HepG2 (cell line): ENCODE measurements around the gene SMYD1. TPM values are rescaled to one million over a fixed set of nuclear protein-coding genes. Genes with fewer than 3 reads are reported as not detected.

Source experiments
- DMTF1 ChIP-seq: sonication (generic); formaldehyde crosslinking; IDR thresholded peaks from 2 replicates; pipeline ENCODE4 v1.4.0; 2020; ENCODE audit warnings: mild to moderate bottlenecking, missing genetic modification reagents
- EED ChIP-seq: sonication (generic); formaldehyde crosslinking; IDR thresholded peaks from 2 replicates; pipeline ENCODE4 v1.5.0; 2020; ENCODE audit warnings: mild to moderate bottlenecking, missing genetic modification reagents
- ELF1 ChIP-seq: sonication (generic); formaldehyde crosslinking; IDR thresholded peaks from 2 replicates; pipeline ENCODE4 v1.4.0; 2020; ENCODE audit warnings: missing genetic modification reagents
- FOXJ3 ChIP-seq: sonication (generic); formaldehyde crosslinking; IDR thresholded peaks from 2 replicates; pipeline ENCODE4 v1.4.0; 2020; ENCODE audit warnings: missing genetic modification reagents, mild to moderate bottlenecking, borderline replicate concordance
- HNF4A ChIP-seq: sonication (generic); formaldehyde crosslinking; IDR thresholded peaks from 2 replicates; pipeline ENCODE4 v1.4.0; 2020; ENCODE audit warnings: missing genetic modification reagents
- JUNB ChIP-seq: sonication (generic); formaldehyde crosslinking; IDR thresholded peaks from 2 replicates; pipeline ENCODE4 v1.8.0; 2022; ENCODE audit warnings: missing genetic modification reagents, mild to moderate bottlenecking, borderline replicate concordance
- PAXIP1 ChIP-seq: sonication (generic); formaldehyde crosslinking; conservative IDR thresholded peaks from 2 replicates; pipeline ENCODE4 v1.4.0; 2020; ENCODE audit warnings: mild to moderate bottlenecking, missing genetic modification reagents, moderate library complexity
- PHF5A ChIP-seq: IDR thresholded peaks from one replicate; pipeline ENCODE4 v1.6.1; 2018; ENCODE audit warnings: low read depth, missing genetic modification reagents; ENCODE audit not compliant: unreplicated experiment
- REPIN1 ChIP-seq: sonication (generic); formaldehyde crosslinking; IDR thresholded peaks from 2 replicates; pipeline ENCODE4 v1.8.0; 2022; ENCODE audit warnings: missing genetic modification reagents, low read depth, mild to moderate bottlenecking, borderline replicate concordance
- ZBTB40 ChIP-seq, 2 experiments: fragments of 450-650 bp in 1 of 2; sonication (generic) in 1 of 2; formaldehyde crosslinking in 1 of 2; IDR thresholded peaks; 2 replicates each; pipeline versions ENCODE4 v1.6.1 to v1.8.0; 2016 to 2022; ENCODE audit warnings: antibody characterized with exemption in 1 of 2, mild to moderate bottlenecking in 1 of 2, missing genetic modification reagents in 1 of 2
- ZKSCAN1 ChIP-seq: fragments of 150-350 bp; IDR thresholded peaks from 2 replicates; pipeline ENCODE4 v1.6.1; 2014; ENCODE audit warnings: low read length
- ZKSCAN8 ChIP-seq: IDR thresholded peaks from 2 replicates; pipeline ENCODE4 v1.6.1; 2016; ENCODE audit warnings: borderline replicate concordance, missing genetic modification reagents, missing compliant biosample characterization
- ZNF34 ChIP-seq: sonication (generic); formaldehyde crosslinking; IDR thresholded peaks from 2 replicates; pipeline ENCODE4 v1.4.0; 2020; ENCODE audit warnings: mild to moderate bottlenecking, missing genetic modification reagents, borderline replicate concordance
- ZSCAN20 ChIP-seq: sonication (generic); formaldehyde crosslinking; IDR thresholded peaks from 2 replicates; pipeline ENCODE4 v1.4.0; 2020; ENCODE audit warnings: missing genetic modification reagents, mild to moderate bottlenecking, borderline replicate concordance
- polyA plus RNA-seq, 8 experiments: library from polyadenylated mRNA; depleted of rRNA in 3 of 8; stranded (reverse) in 7 of 8; unstranded in 1 of 8; fragments of >200 nt; fragmentation: Illumina TruSeq in 4 of 8; extraction: Trizol in 4 of 8; gene quantifications; 2 replicates each; pipeline versions ENCODE4 v1.2.1 to v1.2.3, GENCODE V29; 2011 to 2016; ENCODE audit warnings: low read depth in 4 of 8, missing spikeins in 1 of 8, mixed read lengths in 1 of 8; ENCODE audit not compliant: insufficient read depth in 1 of 8
- total RNA-seq, 5 experiments: library from RNA; depleted of rRNA; stranded (reverse); fragments of >200 nt; fragmentation: Illumina TruSeq; extraction: Trizol; gene quantifications; 2 replicates each; pipeline ENCODE4 v1.2.3, GENCODE V29; 2016; ENCODE audit warnings: low read depth in 1 of 5

The SMYD1 gene
- total and polyA plus RNA-seq, 2 of the 13 experiments (the other 11 are each of a cell fraction or from before 2014, with no cell fraction given), result not detected

GRCh38 chr2:88054782-88055370 is 12.7 kb upstream of the SMYD1 start (continued):
- TF ChIP-seq FOXJ3 (CRISPR knock-in tag), result 0 out of 2 replicates have a peak, but pooled peaks have one; percentile 26
- no peak for TF ChIP-seq ZNF34
- no peak for TF ChIP-seq ZKSCAN1
- no peak for TF ChIP-seq HNF4A (CRISPR knock-in tag)
- no peak for TF ChIP-seq REPIN1
- TF ChIP-seq ZBTB40 (IDR thresholded peaks at IDR 0.05), result no peak
- TF ChIP-seq ZBTB40 (CRISPR knock-in tag; IDR thresholded peaks at IDR 0.05), result no peak
- TF ChIP-seq PAXIP1, result no peak
- TF ChIP-seq JUNB, result no peak
- no peak for TF ChIP-seq EED
- no peak for TF ChIP-seq PHF5A (CRISPR knock-in tag)
- TF ChIP-seq ELF1, result 0 out of 2 replicates have a peak, but pooled peaks have one; percentile 37
- TF ChIP-seq DMTF1 (CRISPR knock-in tag), result no peak
- no peak for TF ChIP-seq ZSCAN20 (CRISPR knock-in tag)
- TF ChIP-seq ZKSCAN8 (CRISPR knock-in tag), result no peak
